Measurements from ENCODE around the gene CDK18. TPM values are rescaled to one million over a fixed set of nuclear protein-coding genes. Genes with fewer than 3 reads are reported as not detected.

CDK18 gene
- total RNA-seq, 1 experiment from 2014 or later, result 38.5 TPM

DNA sequence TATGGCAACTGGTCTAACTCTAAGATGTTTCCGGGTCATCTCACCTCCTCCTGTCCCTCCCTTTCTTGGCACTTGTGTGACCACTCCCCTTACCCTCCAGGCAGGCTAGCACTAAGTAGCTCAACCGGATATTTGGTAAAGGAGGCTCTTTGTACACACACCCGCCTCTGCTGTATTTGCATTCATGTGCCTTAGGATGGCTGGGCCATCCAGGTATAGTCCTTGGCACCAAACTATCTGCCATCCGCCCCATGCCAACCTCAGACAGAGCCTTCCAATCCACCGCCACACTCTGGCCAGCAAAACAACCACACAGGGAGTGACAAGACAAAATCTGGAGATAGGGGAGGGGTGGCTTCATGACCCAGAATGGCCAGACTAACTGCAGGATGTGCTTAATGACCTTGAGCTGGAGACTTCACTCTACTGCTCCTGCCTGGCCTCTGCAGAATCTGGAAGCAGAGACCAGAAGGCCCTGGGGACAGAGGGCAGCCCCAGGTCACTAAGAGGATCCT lies 59.5 kb downstream of the CDK18 start:
- TF ChIP-seq, protein P1, sequence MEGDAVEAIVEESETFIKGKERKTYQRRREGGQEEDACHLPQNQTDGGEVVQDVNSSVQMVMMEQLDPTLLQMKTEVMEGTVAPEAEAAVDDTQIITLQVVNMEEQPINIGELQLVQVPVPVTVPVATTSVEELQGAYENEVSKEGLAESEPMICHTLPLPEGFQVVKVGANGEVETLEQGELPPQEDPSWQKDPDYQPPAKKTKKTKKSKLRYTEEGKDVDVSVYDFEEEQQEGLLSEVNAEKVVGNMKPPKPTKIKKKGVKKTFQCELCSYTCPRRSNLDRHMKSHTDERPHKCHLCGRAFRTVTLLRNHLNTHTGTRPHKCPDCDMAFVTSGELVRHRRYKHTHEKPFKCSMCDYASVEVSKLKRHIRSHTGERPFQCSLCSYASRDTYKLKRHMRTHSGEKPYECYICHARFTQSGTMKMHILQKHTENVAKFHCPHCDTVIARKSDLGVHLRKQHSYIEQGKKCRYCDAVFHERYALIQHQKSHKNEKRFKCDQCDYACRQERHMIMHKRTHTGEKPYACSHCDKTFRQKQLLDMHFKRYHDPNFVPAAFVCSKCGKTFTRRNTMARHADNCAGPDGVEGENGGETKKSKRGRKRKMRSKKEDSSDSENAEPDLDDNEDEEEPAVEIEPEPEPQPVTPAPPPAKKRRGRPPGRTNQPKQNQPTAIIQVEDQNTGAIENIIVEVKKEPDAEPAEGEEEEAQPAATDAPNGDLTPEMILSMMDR (conservative IDR thresholded peaks at IDR 0.05), result no peak
- no peak overlapping the region for H3T11ph ChIP-seq (ENCODE audit: low read length)
- H3K27ac ChIP-seq (ENCODE audit: insufficient read length, low read depth, low read length), result no peak overlapping the region
- Mint-ChIP-seq H3K36me3 (ENCODE audit: insufficient read depth in 1 of 3, low read depth in 3 of 3) (peaks cover 0 to 8% (median 0%) of the 10 kb centered on the region in 3 experiments; a peak in 3 of 7 replicates), H3K27ac (peak overlapping the region in 1 of 3 experiments; percentile 19; a peak in 1 of 7 replicates), H3K4me1 (peaks cover 6 to 8% of the 10 kb centered on the region in 2 experiments), H3K27me3 (ENCODE audit: low read depth) (peaks cover 79% of the 10 kb centered on the region), H3K4me3 (no peak overlapping the region), H3K9me3 (peaks cover 24 to 30% of the 10 kb centered on the region in 2 experiments)
- no peak overlapping the region for H2BK120ac ChIP-seq (ENCODE audit: low read depth, low read length, poor library complexity, severe bottlenecking)
- no peak overlapping the region for H2AK5ac ChIP-seq (ENCODE audit: insufficient read length, low read length)
- peaks cover 8% of the 10 kb centered on the region; the same call in 1 of the 2 replicates for H3K27me3 ChIP-seq (ENCODE audit: insufficient read depth, low read length)
- H3K56ac ChIP-seq (ENCODE audit: insufficient read length, low read depth, low read length), result no peak overlapping the region
- no peak overlapping the region for H3K9ac ChIP-seq (ENCODE audit: extremely low read depth, insufficient read length, low read length)
- no peak overlapping the region for H2BK15ac ChIP-seq (ENCODE audit: low read depth, low read length)
- H4K8ac ChIP-seq (replicated peaks; ENCODE audit: insufficient read length, low read depth, low read length), result no peak overlapping the region
- DNase-seq, result no peak
- no peaks in the 10 kb centered on the region for H3K9me3 ChIP-seq (ENCODE audit: control insufficient read depth, low read depth, low read length)
- peaks cover 2% of the 10 kb centered on the region for H3K23me2 ChIP-seq (ENCODE audit: insufficient read length, low read depth, low read length, poor library complexity, severe bottlenecking)
- no peaks in the 10 kb centered on the region for H4K20me1 ChIP-seq (ENCODE audit: control insufficient read depth, insufficient read depth, insufficient read length)
- no peak overlapping the region for H3K18ac ChIP-seq (ENCODE audit: insufficient read length, low read depth, low read length)
- H3K79me2 ChIP-seq (ENCODE audit: insufficient read depth, low read length), result no peaks in the 10 kb centered on the region
- H4K91ac ChIP-seq (ENCODE audit: insufficient read length, low read depth, low read length), result no peak overlapping the region
- no peak overlapping the region for H3K23ac ChIP-seq (ENCODE audit: insufficient read length, low read depth, low read length)
- no peaks in the 10 kb centered on the region for H3K79me1 ChIP-seq (ENCODE audit: insufficient read depth, low read depth, low read length, poor library complexity, severe bottlenecking)
- no CpG with 5 or more reads among the region's 5 CpGs for WGBS (ENCODE audit: extremely low coverage, insufficient read length, low lambda C conversion rate)
- H2BK20ac ChIP-seq (ENCODE audit: low read depth, low read length, poor library complexity, severe bottlenecking), result no peak overlapping the region
- H2BK5ac ChIP-seq (ENCODE audit: insufficient read length, low read length), result no peak overlapping the region
- no peak overlapping the region for H3K4me2 ChIP-seq (ENCODE audit: insufficient read depth, insufficient read length, low read length)
- no peak overlapping the region for H4K5ac ChIP-seq (ENCODE audit: insufficient read length, low read depth, low read length)
- no peak overlapping the region for H3K4ac ChIP-seq (ENCODE audit: low read depth, low read length)
- H3K4me1 ChIP-seq (ENCODE audit: insufficient read depth, low read length), result no peaks in the 10 kb centered on the region
- no peak overlapping the region for H2AFZ ChIP-seq (ENCODE audit: low read length)
- H3K14ac ChIP-seq (ENCODE audit: insufficient read depth, low read length), result no peak overlapping the region
- no peak overlapping the region for H2BK12ac ChIP-seq (ENCODE audit: insufficient read length, low read depth, low read length)
